Measurements from ENCODE around the gene SULF2. TPM values are rescaled to one million over a fixed set of nuclear protein-coding genes. Genes with fewer than 3 reads are reported as not detected.
"Not testable (repeated sequence)": the region's sequence is repeated elsewhere in the genome, so short reads cannot be mapped to it uniquely, and the experiment has no call there.

The SULF2 gene
- total RNA-seq, result 59.5 TPM

GRCh38 chr20:47785311-47785853, at the start of gene SULF2:
SULF2 (minus strand) TSS chr20:47785481; CDS start chr20:47757363, 28,118 bp downstream.
- no peak for DNase-seq (ENCODE audit: low spot score)

GRCh38 chr20:47831675-47832074, 46.4 kb upstream of the SULF2 start:
- not testable (repeated sequence) for DNase-seq (ENCODE audit: low spot score)

- DNase-seq (ENCODE audit: low spot score), result not testable (repeated sequence)
Observed at GRCh38 chr20:47826716-47827115, 41.4 kb upstream of the SULF2 start.

GRCh38 chr20:47826006-47826405, 40.7 kb upstream of the SULF2 start:
- DNase-seq (ENCODE audit: low spot score), result not testable (repeated sequence)

GRCh38 chr20:47825011-47825762, 39.9 kb upstream of the SULF2 start:
- no peak for DNase-seq (ENCODE audit: low spot score)

GRCh38 chr20:47823941-47824340, 38.7 kb upstream of the SULF2 start:
- DNase-seq (ENCODE audit: low spot score), result not testable (repeated sequence)

- no peak for DNase-seq (ENCODE audit: low spot score)
Observed at GRCh38 chr20:47821481-47822100, 36.3 kb upstream of the SULF2 start.

- DNase-seq (ENCODE audit: low spot score), result no peak
Observed at GRCh38 chr20:47818996-47819609, 33.8 kb upstream of the SULF2 start.

- no peak for DNase-seq (ENCODE audit: low spot score)
Observed at GRCh38 chr20:47818466-47818865, 33.2 kb upstream of the SULF2 start.

- no peak for DNase-seq (ENCODE audit: low spot score)
Observed at GRCh38 chr20:47818016-47818415, 32.7 kb upstream of the SULF2 start.

- DNase-seq (ENCODE audit: low spot score), result no peak
Observed at GRCh38 chr20:47817573-47817972, 32.3 kb upstream of the SULF2 start.

GRCh38 chr20:47816487-47817451, 31.5 kb upstream of the SULF2 start:
- no peak for DNase-seq (ENCODE audit: low spot score)

GRCh38 chr20:47815866-47816265, 30.6 kb upstream of the SULF2 start:
- DNase-seq (ENCODE audit: low spot score), result no peak

GRCh38 chr20:47815416-47815806, 30.1 kb upstream of the SULF2 start:
- no peak for DNase-seq (ENCODE audit: low spot score)

- DNase-seq (ENCODE audit: low spot score), result no peak
Observed at GRCh38 chr20:47814632-47815415, 29.5 kb upstream of the SULF2 start.

- DNase-seq (ENCODE audit: low spot score), result no peak
Observed at GRCh38 chr20:47810721-47811347, 25.6 kb upstream of the SULF2 start.

- DNase-seq (ENCODE audit: low spot score), result no peak
Observed at GRCh38 chr20:47810116-47810677, 24.9 kb upstream of the SULF2 start.

- DNase-seq (ENCODE audit: low spot score), result peak; percentile 68
Observed at GRCh38 chr20:47809161-47809960, 24.1 kb upstream of the SULF2 start.

- no peak for DNase-seq (ENCODE audit: low spot score)
Observed at GRCh38 chr20:47805951-47806350, 20.7 kb upstream of the SULF2 start.
